AG04450 (cell line): Measurements from ENCODE around the gene NLRP3. TPM values are rescaled to one million over a fixed set of nuclear protein-coding genes. Genes with fewer than 3 reads are reported as not detected.

ENCODE experiments used
- CTCF ChIA-PET: fragments of 300-600, 350-600 bp; formaldehyde crosslinking; extraction: SDS; loops from one replicate; lab custom pipeline; 2022; ENCODE audit warnings: antibody characterized with exemption, inconsistent platforms; lab: Charles Lee
- POLR2A ChIA-PET: fragments of 350-600 bp; formaldehyde crosslinking; extraction: SDS; loops from one replicate; lab custom pipeline; 2021; ENCODE audit warnings: antibody characterized with exemption, inconsistent platforms; lab: Yijun Ruan, JAX
- DNase-seq: peaks from one replicate; pipeline ENCODE4 v3.0.0-alpha.2; 2011; ENCODE audit warnings: low read depth, low spot score
- H3K27ac ChIP-seq: one replicate; pipeline ENCODE4 v1.5.1; 2012; ENCODE audit warnings: low read depth, low read length, control low read depth
- H3K27me3 ChIP-seq: one replicate; pipeline ENCODE4 v1.6.0; 2012; ENCODE audit warnings: low read length; ENCODE audit not compliant: control insufficient read depth, insufficient read depth
- H3K4me3 ChIP-seq: 2 replicates; pipeline ENCODE4 v1.5.1; 2011; ENCODE audit warnings: mild to moderate bottlenecking, low read depth, low read length, control low read depth
- H3K9me3 ChIP-seq: 2 replicates; pipeline ENCODE4 v1.5.1; 2012; ENCODE audit warnings: low read length; ENCODE audit not compliant: control insufficient read depth, insufficient read depth
- polyA plus RNA-seq: library from polyadenylated mRNA; depleted of rRNA; stranded (reverse); fragments of >200 nt; gene quantifications from 2 replicates; pipeline ENCODE4 v1.2.3, GENCODE V29; 2011
- TF ChIP-seq, protein P1 (sequence below): IDR thresholded peaks from 2 replicates; pipeline ENCODE4 v1.5.1; 2011; ENCODE audit warnings: low read depth, low read length, control low read depth, inconsistent platforms

Gene NLRP3
- polyA plus RNA-seq, 1 experiment, result 0.06 TPM

DNA sequence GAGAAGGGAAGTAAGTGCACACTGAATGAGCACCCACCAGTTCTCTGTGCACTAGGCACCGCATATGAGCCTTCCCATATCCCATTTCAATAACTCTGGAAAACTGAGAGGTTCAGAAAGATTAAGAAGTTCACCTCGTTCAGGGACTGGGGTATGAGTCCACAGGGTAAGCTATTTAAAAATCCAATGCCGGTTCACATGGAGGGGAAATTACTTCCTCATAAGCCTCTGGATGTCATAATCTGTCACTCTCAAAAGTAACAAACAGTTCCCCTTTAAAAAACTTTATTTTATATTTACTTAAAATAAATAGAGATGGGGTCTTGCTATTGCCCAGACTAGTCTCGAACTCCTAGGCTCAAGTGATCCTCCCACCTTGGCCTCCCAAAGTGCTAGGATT lies 40.0 kb downstream of the NLRP3 start:
- Histone ChIP-seq H3K9me3 (peaks cover 12% of the 10 kb centered on the region), H3K4me3 (no peak overlapping the region), H3K27ac (no peak overlapping the region), H3K27me3 (no peaks in the 10 kb centered on the region)
- DNase-seq, result no peak
- ChIA-PET CTCF (no interaction called here), POLR2A (no interaction called here)
- TF ChIP-seq, protein P1, sequence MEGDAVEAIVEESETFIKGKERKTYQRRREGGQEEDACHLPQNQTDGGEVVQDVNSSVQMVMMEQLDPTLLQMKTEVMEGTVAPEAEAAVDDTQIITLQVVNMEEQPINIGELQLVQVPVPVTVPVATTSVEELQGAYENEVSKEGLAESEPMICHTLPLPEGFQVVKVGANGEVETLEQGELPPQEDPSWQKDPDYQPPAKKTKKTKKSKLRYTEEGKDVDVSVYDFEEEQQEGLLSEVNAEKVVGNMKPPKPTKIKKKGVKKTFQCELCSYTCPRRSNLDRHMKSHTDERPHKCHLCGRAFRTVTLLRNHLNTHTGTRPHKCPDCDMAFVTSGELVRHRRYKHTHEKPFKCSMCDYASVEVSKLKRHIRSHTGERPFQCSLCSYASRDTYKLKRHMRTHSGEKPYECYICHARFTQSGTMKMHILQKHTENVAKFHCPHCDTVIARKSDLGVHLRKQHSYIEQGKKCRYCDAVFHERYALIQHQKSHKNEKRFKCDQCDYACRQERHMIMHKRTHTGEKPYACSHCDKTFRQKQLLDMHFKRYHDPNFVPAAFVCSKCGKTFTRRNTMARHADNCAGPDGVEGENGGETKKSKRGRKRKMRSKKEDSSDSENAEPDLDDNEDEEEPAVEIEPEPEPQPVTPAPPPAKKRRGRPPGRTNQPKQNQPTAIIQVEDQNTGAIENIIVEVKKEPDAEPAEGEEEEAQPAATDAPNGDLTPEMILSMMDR, result no peak

DNA sequence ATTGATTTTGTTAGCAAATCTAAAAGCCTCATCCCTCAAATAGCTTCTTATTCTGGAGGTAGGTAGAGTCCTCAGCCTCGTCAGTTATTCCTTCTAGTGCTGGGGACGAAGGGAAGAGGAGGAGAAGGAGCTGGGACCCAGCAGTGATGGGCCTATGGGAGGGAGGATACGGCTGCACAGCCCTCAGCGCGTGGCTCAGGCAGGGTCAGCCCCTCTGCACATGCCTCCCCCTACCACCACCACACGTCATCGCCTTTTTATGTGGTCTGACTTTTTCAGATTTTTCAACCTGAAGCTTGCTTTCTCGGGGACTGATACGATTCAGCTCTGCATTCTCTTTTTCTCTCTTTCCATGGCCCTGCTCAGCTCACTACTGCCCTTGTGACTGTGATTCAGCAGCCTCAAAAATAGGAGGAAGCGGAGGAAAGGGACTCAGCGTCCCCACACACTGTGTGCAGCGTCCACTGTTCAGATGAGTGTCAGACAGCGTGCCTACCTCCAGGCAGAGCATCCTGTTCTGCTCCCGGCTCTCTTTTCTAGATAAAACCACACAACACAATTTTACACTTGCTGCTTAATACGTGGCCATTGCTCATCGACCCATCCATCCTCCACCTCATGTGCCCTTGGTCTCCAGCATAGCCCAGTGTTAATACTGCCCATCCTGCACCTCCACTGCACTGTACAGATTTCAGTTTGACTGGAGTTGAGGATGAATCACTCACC lies 41.1 kb downstream of the NLRP3 start:
- Histone ChIP-seq H3K4me3 (no peak overlapping the region), H3K9me3 (peaks cover 5% of the 10 kb centered on the region; the same call in 1 of the 2 replicates), H3K27me3 (no peaks in the 10 kb centered on the region), H3K27ac (no peak overlapping the region)
- no peak for DNase-seq
- POLR2A ChIA-PET, result no interaction called here
- CTCF ChIA-PET, result no interaction called here
- TF ChIP-seq, protein P1, result no peak

DNA sequence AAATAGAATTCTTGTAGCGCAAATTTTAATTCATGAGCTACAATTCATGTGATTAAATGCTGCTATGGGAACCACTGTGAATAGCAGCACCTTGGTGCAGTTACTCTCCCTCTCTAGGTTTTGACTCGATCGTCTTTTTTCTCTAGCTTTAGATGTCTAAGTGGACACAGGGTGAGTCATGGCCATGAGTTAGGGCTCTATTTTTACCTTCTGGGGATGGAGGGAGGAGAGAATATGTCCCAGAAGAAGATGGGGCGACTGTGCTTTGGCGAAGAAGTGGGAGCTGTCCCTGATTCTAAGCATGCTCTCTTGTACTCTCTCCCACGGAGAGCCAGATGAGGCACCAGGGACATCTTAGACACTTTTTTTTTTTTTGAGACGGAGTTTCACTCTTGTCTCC lies 43.5 kb downstream of the NLRP3 start:
- CTCF ChIA-PET, result interaction anchor here (0.6 kb wide), 1 partner anchor 69 kb away, joined by 3 read pairs; no protein-coding TSS in a partner anchor
- no peaks in the 10 kb centered on the region for H3K27me3 ChIP-seq
- TF ChIP-seq, protein P1, result no peak

DNA sequence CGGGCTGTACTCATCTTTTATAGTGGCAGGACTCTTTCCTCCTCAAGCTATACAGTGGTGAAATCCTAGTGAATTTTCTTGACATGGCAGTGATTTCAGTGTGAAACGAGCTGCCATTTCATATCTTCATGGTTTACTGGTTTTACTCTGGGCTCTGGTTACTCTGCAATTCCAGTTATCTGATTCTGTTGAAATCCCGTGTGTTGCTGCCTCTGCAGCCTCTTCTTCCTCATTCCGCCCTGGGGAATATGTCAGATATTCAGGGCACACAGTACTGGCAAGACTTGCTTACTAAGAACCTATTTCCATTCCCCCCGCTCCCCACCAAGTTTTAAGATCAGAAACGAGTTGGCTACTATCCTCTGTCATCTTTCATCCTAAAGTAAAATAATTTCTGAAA lies 49.8 kb downstream of the NLRP3 start:
- H3K27me3 ChIP-seq, result no peaks in the 10 kb centered on the region
- H3K4me3 ChIP-seq, result no peak overlapping the region
- TF ChIP-seq, protein P1, result no peak
- DNase-seq, result no peak
- CTCF ChIA-PET, result no interaction called here
- peaks cover 15% of the 10 kb centered on the region for H3K9me3 ChIP-seq
- H3K27ac ChIP-seq, result no peak overlapping the region
- POLR2A ChIA-PET, result no interaction called here

More for the DNA sequence above, 43.5 kb downstream of the NLRP3 start:
- H3K9me3 ChIP-seq, result peaks cover 5% of the 10 kb centered on the region
- POLR2A ChIA-PET, result no interaction called here
- DNase-seq, result no peak
- H3K27ac ChIP-seq, result no peak overlapping the region
- H3K4me3 ChIP-seq, result no peak overlapping the region

DNA sequence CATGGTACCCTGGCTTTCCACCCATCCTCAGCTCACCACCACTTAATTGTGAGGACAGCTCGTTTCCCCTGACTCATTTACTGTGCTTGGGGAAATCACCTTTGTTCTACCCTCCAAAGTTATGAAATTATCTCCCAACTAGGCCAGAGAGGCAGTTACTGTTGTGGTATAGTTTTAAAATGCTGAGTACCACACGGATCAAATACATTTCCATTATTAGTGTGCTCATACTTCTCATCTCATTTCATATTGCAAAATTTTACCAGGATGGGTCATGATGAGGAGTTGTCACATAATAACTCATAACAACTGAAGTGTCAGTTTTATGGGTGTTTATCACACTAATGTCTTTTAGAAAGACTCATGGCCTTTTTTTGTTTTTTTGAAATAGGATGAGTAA lies 51.2 kb downstream of the NLRP3 start:
- Histone ChIP-seq H3K9me3 (peaks cover 26% of the 10 kb centered on the region), H3K27me3 (no peaks in the 10 kb centered on the region), H3K4me3 (no peak overlapping the region), H3K27ac (no peak overlapping the region)
- CTCF ChIA-PET, result no interaction called here
- TF ChIP-seq, protein P1, result no peak
- POLR2A ChIA-PET, result no interaction called here
- DNase-seq, result no peak
